H9 (cell line): ENCODE measurements around the gene UTP18. TPM values are rescaled to one million over a fixed set of nuclear protein-coding genes. Genes with fewer than 3 reads are reported as not detected.
A peak's percentile ranks its signal among the peaks of the same experiment; 100 is the strongest.

Experiments
- DNase-seq: peaks from one replicate; pipeline ENCODE4 v3.0.0-alpha.2; 2017
- H2AFZ ChIP-seq: one replicate; pipeline ENCODE4 v1.6.1; 2013; ENCODE audit warnings: mild to moderate bottlenecking, low read length, control low read depth, moderate library complexity
- H2AK5ac ChIP-seq: 2 replicates; pipeline ENCODE4 v1.6.1; 2013; ENCODE audit warnings: low read length, control low read depth, mixed read lengths; ENCODE audit not compliant: insufficient read length
- H2BK120ac ChIP-seq: one replicate; pipeline ENCODE4 v1.6.1; 2013; ENCODE audit warnings: low read depth, mild to moderate bottlenecking, low read length, control low read depth, inconsistent platforms; ENCODE audit not compliant: poor library complexity, severe bottlenecking
- H2BK12ac ChIP-seq: 2 replicates; pipeline ENCODE4 v1.6.1; 2013; ENCODE audit warnings: low read length, control low read depth, mixed read lengths, low read depth; ENCODE audit not compliant: insufficient read length
- H2BK15ac ChIP-seq: 2 replicates; pipeline ENCODE4 v1.6.1; 2013; ENCODE audit warnings: low read depth, low read length, control low read depth
- H2BK20ac ChIP-seq: one replicate; pipeline ENCODE4 v1.6.1; 2013; ENCODE audit warnings: low read depth, mild to moderate bottlenecking, low read length, control low read depth, inconsistent platforms; ENCODE audit not compliant: poor library complexity, severe bottlenecking
- H2BK5ac ChIP-seq: 2 replicates; pipeline ENCODE4 v1.6.1; 2013; ENCODE audit warnings: low read length, control low read depth, mixed read lengths; ENCODE audit not compliant: insufficient read length
- H3K14ac ChIP-seq: 2 replicates; pipeline ENCODE4 v1.6.1; 2013; ENCODE audit warnings: low read length, control low read depth; ENCODE audit not compliant: insufficient read depth
- H3K18ac ChIP-seq: 2 replicates; pipeline ENCODE4 v1.6.1; 2013; ENCODE audit warnings: low read depth, mild to moderate bottlenecking, mixed read lengths, low read length, control low read depth; ENCODE audit not compliant: insufficient read length
- H3K23ac ChIP-seq: 2 replicates; pipeline ENCODE4 v1.6.1; 2013; ENCODE audit warnings: low read length, control low read depth, mixed read lengths, low read depth; ENCODE audit not compliant: insufficient read length
- H3K23me2 ChIP-seq: 2 replicates; pipeline ENCODE4 v1.6.1; 2013; ENCODE audit warnings: low read depth, mild to moderate bottlenecking, mixed read lengths, low read length, control low read depth; ENCODE audit not compliant: insufficient read length, poor library complexity, severe bottlenecking
- H3K27ac ChIP-seq: 2 replicates; pipeline ENCODE4 v1.5.1; 2013; ENCODE audit warnings: low read length, control low read depth, mixed read lengths, low read depth; ENCODE audit not compliant: insufficient read length
- H3K27me3 ChIP-seq: 2 replicates; pipeline ENCODE4 v1.6.1; 2013; ENCODE audit warnings: low read length, control low read depth, inconsistent platforms; ENCODE audit not compliant: insufficient read depth
- H3K4ac ChIP-seq: 2 replicates; pipeline ENCODE4 v1.6.1; 2013; ENCODE audit warnings: low read depth, mild to moderate bottlenecking, control low read depth, inconsistent platforms, low read length, moderate library complexity
- H3K4me1 ChIP-seq: 2 replicates; pipeline ENCODE4 v1.6.1; 2013; ENCODE audit warnings: low read length, control low read depth, inconsistent platforms; ENCODE audit not compliant: insufficient read depth
- H3K4me2 ChIP-seq: 2 replicates; pipeline ENCODE4 v1.6.1; 2013; ENCODE audit warnings: low read length, control low read depth, mixed read lengths; ENCODE audit not compliant: insufficient read length, insufficient read depth
- H3K56ac ChIP-seq: 2 replicates; pipeline ENCODE4 v1.6.1; 2013; ENCODE audit warnings: low read depth, mild to moderate bottlenecking, mixed read lengths, low read length, control low read depth; ENCODE audit not compliant: insufficient read length
- H3K79me1 ChIP-seq: 2 replicates; pipeline ENCODE4 v1.6.1; 2013; ENCODE audit warnings: low read depth, mild to moderate bottlenecking, moderate library complexity, low read length, control low read depth, inconsistent platforms; ENCODE audit not compliant: insufficient read depth, poor library complexity, severe bottlenecking
- H3K79me2 ChIP-seq: 2 replicates; pipeline ENCODE4 v1.6.1; 2013; ENCODE audit warnings: low read length, control low read depth, inconsistent platforms; ENCODE audit not compliant: insufficient read depth
- H3K9ac ChIP-seq: 2 replicates; pipeline ENCODE4 v1.6.1; 2013; ENCODE audit warnings: low read length, control low read depth, mixed read lengths; ENCODE audit not compliant: insufficient read length; ENCODE audit errors: extremely low read depth
- H3K9me3 ChIP-seq: one replicate; pipeline ENCODE4 v1.6.1; 2013; ENCODE audit warnings: low read depth, low read length, inconsistent platforms; ENCODE audit not compliant: control insufficient read depth
- H3T11ph ChIP-seq: one replicate; pipeline ENCODE4 v1.6.1; 2013; ENCODE audit warnings: mild to moderate bottlenecking, low read length, control low read depth, inconsistent platforms
- H4K20me1 ChIP-seq: one replicate; pipeline ENCODE4 v1.6.1; 2013; ENCODE audit not compliant: control insufficient read depth, insufficient read length, insufficient read depth
- H4K5ac ChIP-seq: 2 replicates; pipeline ENCODE4 v1.6.1; 2013; ENCODE audit warnings: low read depth, mild to moderate bottlenecking, mixed read lengths, low read length, control low read depth; ENCODE audit not compliant: insufficient read length
- H4K8ac ChIP-seq: replicated peaks from 2 replicates; pipeline ENCODE4 v1.6.1; 2013; ENCODE audit warnings: low read length, control low read depth, mixed read lengths, low read depth; ENCODE audit not compliant: insufficient read length
- H4K91ac ChIP-seq: 2 replicates; pipeline ENCODE4 v1.6.1; 2013; ENCODE audit warnings: low read depth, mild to moderate bottlenecking, moderate library complexity, mixed read lengths, low read length, control low read depth; ENCODE audit not compliant: insufficient read length
- H3K27ac Mint-ChIP-seq, 3 experiments: 2 replicates in 2 of 3; 3 replicates in 1 of 3; pipeline ENCODE4 v1.8.0; 2020 to 2021; ENCODE audit warnings: mixed read lengths in 3 of 3, mild to moderate bottlenecking in 1 of 3, moderate library complexity in 1 of 3
- H3K27me3 Mint-ChIP-seq: 2 replicates; pipeline ENCODE4 v1.8.0; 2021; ENCODE audit warnings: low read depth, mild to moderate bottlenecking, moderate library complexity, mixed read lengths
- H3K36me3 Mint-ChIP-seq, 3 experiments: 2 replicates in 2 of 3; 3 replicates in 1 of 3; pipeline ENCODE4 v1.8.0; 2020 to 2021; ENCODE audit warnings: low read depth in 3 of 3, mixed read lengths in 3 of 3; ENCODE audit not compliant: insufficient read depth in 1 of 3
- H3K4me1 Mint-ChIP-seq, 2 experiments: 2 replicates each; pipeline ENCODE4 v1.8.0; 2020; ENCODE audit warnings: mixed read lengths in 2 of 2
- H3K4me3 Mint-ChIP-seq, 2 experiments: 2 replicates in 1 of 2; 3 replicates in 1 of 2; pipeline ENCODE4 v1.8.0; 2020 to 2021; ENCODE audit warnings: mild to moderate bottlenecking in 2 of 2, mixed read lengths in 2 of 2, moderate library complexity in 1 of 2
- H3K9me3 Mint-ChIP-seq, 2 experiments: 2 replicates in 1 of 2; 3 replicates in 1 of 2; pipeline ENCODE4 v1.8.0; 2020; ENCODE audit warnings: mild to moderate bottlenecking in 2 of 2, mixed read lengths in 2 of 2, moderate library complexity in 1 of 2
- WGBS: extraction: QIAGEN DNeasy Blood & Tissue Kit; methylation state at CpG from one replicate; pipeline ENCODE4 v1.1.7; 2013; ENCODE audit warnings: missing lambda C conversion rate, low lambda C conversion rate, mixed read lengths; ENCODE audit not compliant: insufficient read length; ENCODE audit errors: extremely low coverage; 5-methylcytosine and 5-hydroxymethylcytosine counted together
- total RNA-seq: library from RNA; stranded (reverse); gene quantifications from 2 replicates; pipeline ENCODE4 v1.2.1, GENCODE V29; 2021
- TF ChIP-seq, protein P1 (sequence below): fragments of 200-600 bp; sonication (generic); conservative IDR thresholded peaks from 3 replicates; pipeline ENCODE4 v1.8.0; 2021; ENCODE audit warnings: antibody characterized with exemption, mild to moderate bottlenecking

The UTP18 gene
- total RNA-seq, 1 experiment from 2014 or later = 79.5 TPM

DNA sequence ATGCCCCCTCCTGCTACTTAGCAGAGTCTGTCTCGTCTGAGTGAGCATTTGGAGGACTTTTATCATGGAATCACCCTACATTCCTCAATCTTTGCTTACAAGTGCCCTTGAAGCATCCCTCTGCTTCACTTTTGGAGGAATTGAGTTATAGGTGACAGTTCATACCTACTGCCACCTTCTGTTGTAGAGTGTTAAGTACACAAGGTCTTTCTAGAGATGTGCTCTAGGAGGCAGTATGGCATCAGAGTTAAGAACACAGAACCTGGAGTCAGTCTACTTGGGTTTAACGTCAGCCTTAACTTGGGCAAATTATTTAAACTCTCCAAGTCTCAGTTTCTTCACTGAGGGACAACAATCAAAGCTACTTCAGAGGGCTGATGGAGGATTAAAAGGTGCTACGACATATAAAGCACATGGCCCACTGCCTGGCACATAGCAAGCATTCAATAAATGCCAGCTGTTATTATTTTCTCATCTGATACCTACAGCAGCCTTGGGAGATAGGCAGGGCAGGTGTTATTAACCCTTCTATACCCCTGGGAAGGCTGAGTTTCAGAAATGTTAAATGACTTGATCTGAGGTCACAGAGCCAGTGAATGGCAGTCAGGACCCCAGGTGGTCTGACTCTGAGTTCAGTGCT, 62.2 kb downstream of the UTP18 start:
- WGBS = no CpG with 5 or more reads among the region's 3 CpGs
- H3K9ac ChIP-seq = no peak overlapping the region
- Mint-ChIP-seq H3K36me3 (peaks cover 6 to 14% (median 10%) of the 10 kb centered on the region in 3 experiments; a peak in 6 of 7 replicates), H3K9me3 (peaks cover 18 to 21% of the 10 kb centered on the region in 2 experiments), H3K4me3 (no peak overlapping the region), H3K27ac (no peak overlapping the region), H3K27me3 (peaks cover 1% of the 10 kb centered on the region; the same call in 1 of the 2 replicates), H3K4me1 (peaks cover 7 to 8% of the 10 kb centered on the region in 2 experiments)
- H4K20me1 ChIP-seq = no peaks in the 10 kb centered on the region
- H3K79me2 ChIP-seq = no peaks in the 10 kb centered on the region
- H2BK12ac ChIP-seq = no peak overlapping the region
- no peaks in the 10 kb centered on the region for H3K23me2 ChIP-seq
- no peaks in the 10 kb centered on the region for H3K79me1 ChIP-seq
- TF ChIP-seq, protein P1, sequence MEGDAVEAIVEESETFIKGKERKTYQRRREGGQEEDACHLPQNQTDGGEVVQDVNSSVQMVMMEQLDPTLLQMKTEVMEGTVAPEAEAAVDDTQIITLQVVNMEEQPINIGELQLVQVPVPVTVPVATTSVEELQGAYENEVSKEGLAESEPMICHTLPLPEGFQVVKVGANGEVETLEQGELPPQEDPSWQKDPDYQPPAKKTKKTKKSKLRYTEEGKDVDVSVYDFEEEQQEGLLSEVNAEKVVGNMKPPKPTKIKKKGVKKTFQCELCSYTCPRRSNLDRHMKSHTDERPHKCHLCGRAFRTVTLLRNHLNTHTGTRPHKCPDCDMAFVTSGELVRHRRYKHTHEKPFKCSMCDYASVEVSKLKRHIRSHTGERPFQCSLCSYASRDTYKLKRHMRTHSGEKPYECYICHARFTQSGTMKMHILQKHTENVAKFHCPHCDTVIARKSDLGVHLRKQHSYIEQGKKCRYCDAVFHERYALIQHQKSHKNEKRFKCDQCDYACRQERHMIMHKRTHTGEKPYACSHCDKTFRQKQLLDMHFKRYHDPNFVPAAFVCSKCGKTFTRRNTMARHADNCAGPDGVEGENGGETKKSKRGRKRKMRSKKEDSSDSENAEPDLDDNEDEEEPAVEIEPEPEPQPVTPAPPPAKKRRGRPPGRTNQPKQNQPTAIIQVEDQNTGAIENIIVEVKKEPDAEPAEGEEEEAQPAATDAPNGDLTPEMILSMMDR = peak; percentile 88
- no peak overlapping the region for H4K5ac ChIP-seq
- H3K4me2 ChIP-seq = no peak overlapping the region
- H3T11ph ChIP-seq = no peak overlapping the region
- no peak overlapping the region for H3K18ac ChIP-seq
- no peaks in the 10 kb centered on the region for H3K27me3 ChIP-seq
- H3K4me1 ChIP-seq = no peaks in the 10 kb centered on the region; the same call in 1 of the 2 replicates
- no peak overlapping the region for H2AK5ac ChIP-seq
- no peak overlapping the region for H3K4ac ChIP-seq
- no peak overlapping the region for H2BK120ac ChIP-seq
- no peak overlapping the region for H3K27ac ChIP-seq
- no peak overlapping the region for H2BK15ac ChIP-seq
- DNase-seq = peak; percentile 55
- H3K14ac ChIP-seq = no peak overlapping the region
- H3K56ac ChIP-seq = no peak overlapping the region
- H2BK5ac ChIP-seq = no peak overlapping the region
- H2AFZ ChIP-seq = no peak overlapping the region
- no peak overlapping the region for H4K91ac ChIP-seq
- no peak overlapping the region for H4K8ac ChIP-seq
- H2BK20ac ChIP-seq = no peak overlapping the region
- H3K23ac ChIP-seq = no peak overlapping the region
- no peaks in the 10 kb centered on the region for H3K9me3 ChIP-seq
